ENCODE results near the gene LEF1. TPM values are rescaled to one million over a fixed set of nuclear protein-coding genes. Genes with fewer than 3 reads are reported as not detected.

Gene LEF1
- total RNA-seq, 1 experiment from 2014 or later = 22.3 TPM

DNA sequence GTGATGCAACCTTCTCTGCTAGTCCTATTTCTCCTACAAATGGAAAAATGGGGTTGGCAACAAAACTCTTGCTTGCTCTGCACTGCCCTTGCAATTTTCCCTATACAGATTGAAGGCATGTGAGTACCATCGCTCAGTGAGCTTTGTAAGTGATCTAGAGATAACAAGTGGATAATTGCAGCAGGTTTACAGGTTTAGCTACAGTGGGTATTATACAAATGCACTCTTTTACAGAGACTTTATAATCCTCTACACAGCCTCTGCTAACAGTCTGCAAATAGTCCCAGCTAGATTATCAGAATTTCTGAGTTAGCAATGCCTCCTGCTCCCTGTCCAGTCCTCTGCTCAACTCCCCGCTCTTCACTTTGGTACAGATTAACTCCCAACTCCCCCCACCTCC, 11.1 kb downstream of the LEF1 start:
- BruUV-seq (replicated peaks) = no TSS peak
- intact Hi-C loops (cut with micrococcal nuclease; ENCODE audit: unreplicated experiment) = no loop called here
- Histone ChIP-seq H3K4me1 (0 out of 2 replicates have a peak, but pooled peaks cover 3% of the 10 kb centered on the region), H3K36me3 (ENCODE audit: control insufficient read depth, insufficient read depth, low read length) (no peaks in the 10 kb centered on the region), H3K4me3 (ENCODE audit: low read depth, low read length) (no peak overlapping the region), H3K9me3 (no peaks in the 10 kb centered on the region), H3K27me3 (replicated peaks; ENCODE audit: control insufficient read depth, insufficient read depth, low read length) (no peaks in the 10 kb centered on the region)
- no peak overlapping the region for H3K4me3 Mint-ChIP-seq (ENCODE audit: unreplicated experiment)
- H3K27ac Mint-ChIP-seq (ENCODE audit: unreplicated experiment) = no peak overlapping the region
- ChIA-PET POLR2A (no interaction called here), CTCF (interaction anchor here (0.5 to 0.7 kb wide), 3 partner anchors 22 to 415 kb away, joined by 3 to 4 read pairs (median 3); no protein-coding TSS in a partner anchor)
- TF ChIP-seq, protein P1, sequence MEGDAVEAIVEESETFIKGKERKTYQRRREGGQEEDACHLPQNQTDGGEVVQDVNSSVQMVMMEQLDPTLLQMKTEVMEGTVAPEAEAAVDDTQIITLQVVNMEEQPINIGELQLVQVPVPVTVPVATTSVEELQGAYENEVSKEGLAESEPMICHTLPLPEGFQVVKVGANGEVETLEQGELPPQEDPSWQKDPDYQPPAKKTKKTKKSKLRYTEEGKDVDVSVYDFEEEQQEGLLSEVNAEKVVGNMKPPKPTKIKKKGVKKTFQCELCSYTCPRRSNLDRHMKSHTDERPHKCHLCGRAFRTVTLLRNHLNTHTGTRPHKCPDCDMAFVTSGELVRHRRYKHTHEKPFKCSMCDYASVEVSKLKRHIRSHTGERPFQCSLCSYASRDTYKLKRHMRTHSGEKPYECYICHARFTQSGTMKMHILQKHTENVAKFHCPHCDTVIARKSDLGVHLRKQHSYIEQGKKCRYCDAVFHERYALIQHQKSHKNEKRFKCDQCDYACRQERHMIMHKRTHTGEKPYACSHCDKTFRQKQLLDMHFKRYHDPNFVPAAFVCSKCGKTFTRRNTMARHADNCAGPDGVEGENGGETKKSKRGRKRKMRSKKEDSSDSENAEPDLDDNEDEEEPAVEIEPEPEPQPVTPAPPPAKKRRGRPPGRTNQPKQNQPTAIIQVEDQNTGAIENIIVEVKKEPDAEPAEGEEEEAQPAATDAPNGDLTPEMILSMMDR (IDR thresholded peaks at IDR 0.05; ENCODE audit: insufficient read depth in 1 of 2, low read depth in 1 of 2, low read length in 1 of 2, severe bottlenecking in 1 of 2, unreplicated experiment in 1 of 2) = no peak
- H3K27me3 Mint-ChIP-seq (ENCODE audit: insufficient read depth, unreplicated experiment) = no peaks in the 10 kb centered on the region
- DNase-seq = no peak
- no peaks in the 10 kb centered on the region for H3K9me3 Mint-ChIP-seq (ENCODE audit: unreplicated experiment)
- peaks cover 4% of the 10 kb centered on the region for H3K36me3 Mint-ChIP-seq (ENCODE audit: insufficient read depth, unreplicated experiment)
- no peaks in the 10 kb centered on the region for H3K4me1 Mint-ChIP-seq (ENCODE audit: low read depth, unreplicated experiment)

DNA sequence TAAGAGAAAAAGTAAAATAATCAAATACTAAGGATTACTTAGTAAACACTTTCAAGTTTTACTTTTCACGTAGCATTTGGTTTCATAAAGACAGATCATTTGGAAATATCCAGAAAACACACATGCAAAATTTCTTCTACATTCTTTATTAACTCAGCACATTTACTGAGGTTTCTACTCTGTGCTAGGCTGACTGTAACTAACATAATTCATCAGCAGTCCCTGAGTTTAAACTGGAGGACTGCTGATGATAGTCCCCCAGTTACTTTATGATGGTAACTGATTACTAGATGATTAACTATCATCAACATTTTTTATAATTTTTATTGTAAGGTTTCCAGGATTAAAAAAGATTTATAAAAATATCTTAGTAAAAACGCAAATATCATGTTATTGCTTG, 12.3 kb downstream of the LEF1 start:
- Mint-ChIP-seq H3K27ac (ENCODE audit: unreplicated experiment) (no peak overlapping the region), H3K27me3 (ENCODE audit: insufficient read depth, unreplicated experiment) (peaks cover 3% of the 10 kb centered on the region)
- CTCF ChIA-PET = interaction anchor here (0.6 kb wide), 1 partner anchor 26 kb away, joined by 3 read pairs; no protein-coding TSS in a partner anchor

DNA sequence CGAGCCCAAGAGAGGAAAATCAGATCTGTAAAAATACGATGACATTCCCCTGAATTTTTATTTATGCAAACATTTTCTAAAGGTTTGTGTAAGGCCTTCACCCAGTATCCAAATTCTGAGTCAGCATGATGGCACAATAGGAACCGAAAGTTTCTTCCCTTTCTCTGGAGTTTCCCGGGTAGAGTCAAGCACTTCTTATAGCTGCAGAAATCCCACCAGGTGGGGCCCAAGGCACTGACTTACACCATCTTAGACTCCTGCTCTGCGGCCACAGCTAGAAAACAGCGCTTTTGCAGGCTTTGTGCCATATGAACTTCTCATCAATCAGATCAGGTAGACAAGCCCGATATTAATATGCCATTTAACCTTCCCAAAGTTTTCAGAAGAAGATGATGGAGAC, 13.4 kb downstream of the LEF1 start:
- TF ChIP-seq, protein P1 (IDR thresholded peaks at IDR 0.05; ENCODE audit: insufficient read depth in 1 of 2, low read depth in 1 of 2, low read length in 1 of 2, severe bottlenecking in 1 of 2, unreplicated experiment in 1 of 2) = peak; percentile 23 to 35
- POLR2A ChIA-PET = no interaction called here
- peaks cover 4% of the 10 kb centered on the region for H3K36me3 Mint-ChIP-seq (ENCODE audit: insufficient read depth, unreplicated experiment)
- Histone ChIP-seq H3K4me3 (ENCODE audit: low read depth, low read length) (no peak overlapping the region), H3K36me3 (ENCODE audit: control insufficient read depth, insufficient read depth, low read length) (no peaks in the 10 kb centered on the region), H3K27me3 (replicated peaks; ENCODE audit: control insufficient read depth, insufficient read depth, low read length) (no peaks in the 10 kb centered on the region), H3K9me3 (no peaks in the 10 kb centered on the region), H3K4me1 (0 out of 2 replicates have a peak, but pooled peaks cover 3% of the 10 kb centered on the region)
- H3K4me1 Mint-ChIP-seq (ENCODE audit: low read depth, unreplicated experiment) = no peaks in the 10 kb centered on the region
- CTCF ChIA-PET = interaction anchor here (0.9 kb wide), 1 partner anchor 417 kb away, joined by 3 read pairs; no protein-coding TSS in a partner anchor
- H3K4me3 Mint-ChIP-seq (ENCODE audit: unreplicated experiment) = no peak overlapping the region
- no peak overlapping the region for H3K27ac Mint-ChIP-seq (ENCODE audit: unreplicated experiment)
- DNase-seq = peak in 1 of 2 experiments; percentile 25
- no peaks in the 10 kb centered on the region for H3K9me3 Mint-ChIP-seq (ENCODE audit: unreplicated experiment)
- intact Hi-C loops (cut with micrococcal nuclease; ENCODE audit: unreplicated experiment) = loop anchor here (2.0 kb wide), 1 partner anchor 417 kb away; no protein-coding TSS in a partner anchor
- H3K27me3 Mint-ChIP-seq (ENCODE audit: insufficient read depth, unreplicated experiment) = peaks cover 3% of the 10 kb centered on the region
- BruUV-seq (replicated peaks) = no TSS peak

More for the DNA sequence above, 12.3 kb downstream of the LEF1 start:
- H3K36me3 Mint-ChIP-seq (ENCODE audit: insufficient read depth, unreplicated experiment) = peaks cover 4% of the 10 kb centered on the region
- H3K9me3 ChIP-seq = no peaks in the 10 kb centered on the region
- POLR2A ChIA-PET = no interaction called here
- H3K27me3 ChIP-seq (replicated peaks; ENCODE audit: control insufficient read depth, insufficient read depth, low read length) = no peaks in the 10 kb centered on the region
- no peak overlapping the region for H3K4me3 Mint-ChIP-seq (ENCODE audit: unreplicated experiment)
- H3K36me3 ChIP-seq (ENCODE audit: control insufficient read depth, insufficient read depth, low read length) = no peaks in the 10 kb centered on the region
- TF ChIP-seq, protein P1 (IDR thresholded peaks at IDR 0.05; ENCODE audit: insufficient read depth in 1 of 2, low read depth in 1 of 2, low read length in 1 of 2, severe bottlenecking in 1 of 2, unreplicated experiment in 1 of 2) = no peak
- DNase-seq = no peak
- no peaks in the 10 kb centered on the region for H3K9me3 Mint-ChIP-seq (ENCODE audit: unreplicated experiment)
- 0 out of 2 replicates have a peak, but pooled peaks cover 3% of the 10 kb centered on the region for H3K4me1 ChIP-seq
- intact Hi-C loops (cut with micrococcal nuclease; ENCODE audit: unreplicated experiment) = no loop called here
- no peak overlapping the region for H3K4me3 ChIP-seq (ENCODE audit: low read depth, low read length)
- no TSS peak for BruUV-seq (replicated peaks)
- H3K4me1 Mint-ChIP-seq (ENCODE audit: low read depth, unreplicated experiment) = no peaks in the 10 kb centered on the region
